Fibroblast of lung (primary cell): ENCODE measurements around the gene PLEKHM2.

ENCODE experiments used
- EZH2 ChIP-seq: IDR thresholded peaks from 2 replicates; pipeline ENCODE4 v1.5.1; 2012; ENCODE audit warnings: low read length, control low read depth, mild to moderate bottlenecking; ENCODE audit errors: missing control alignments
- TF ChIP-seq, protein P1 (sequence below), 2 donors: IDR thresholded peaks in 1 of 2; conservative IDR thresholded peaks in 1 of 2; 1 replicate in 1 of 2; 2 replicates in 1 of 2; pipeline ENCODE4 v1.5.1; 2011 to 2012; ENCODE audit warnings: low read length in 2 of 2, control low read depth in 1 of 2, inconsistent platforms in 1 of 2, low read depth in 1 of 2, mild to moderate bottlenecking in 1 of 2

DNA sequence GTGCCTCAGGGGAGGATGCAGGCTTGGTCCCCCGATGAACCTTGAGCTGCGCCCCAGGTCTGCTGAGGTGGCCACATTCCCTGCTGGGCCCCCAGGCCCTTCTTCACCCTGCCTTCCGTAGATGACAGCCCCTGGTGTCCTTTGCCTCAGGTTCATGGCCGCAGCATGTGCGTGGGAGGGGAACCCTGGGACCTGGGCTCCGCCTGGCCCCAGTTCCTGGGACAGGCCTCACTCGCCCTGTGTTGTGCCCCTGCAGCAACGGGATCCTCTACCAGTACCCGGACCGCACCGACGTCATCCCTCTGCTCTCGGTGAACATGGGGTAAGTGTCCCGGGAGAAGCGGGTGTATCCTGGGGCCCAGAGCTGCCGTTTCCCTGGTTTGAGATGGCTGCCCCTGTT is 46.8 kb downstream of the PLEKHM2 start:
- TF ChIP-seq, protein P1, sequence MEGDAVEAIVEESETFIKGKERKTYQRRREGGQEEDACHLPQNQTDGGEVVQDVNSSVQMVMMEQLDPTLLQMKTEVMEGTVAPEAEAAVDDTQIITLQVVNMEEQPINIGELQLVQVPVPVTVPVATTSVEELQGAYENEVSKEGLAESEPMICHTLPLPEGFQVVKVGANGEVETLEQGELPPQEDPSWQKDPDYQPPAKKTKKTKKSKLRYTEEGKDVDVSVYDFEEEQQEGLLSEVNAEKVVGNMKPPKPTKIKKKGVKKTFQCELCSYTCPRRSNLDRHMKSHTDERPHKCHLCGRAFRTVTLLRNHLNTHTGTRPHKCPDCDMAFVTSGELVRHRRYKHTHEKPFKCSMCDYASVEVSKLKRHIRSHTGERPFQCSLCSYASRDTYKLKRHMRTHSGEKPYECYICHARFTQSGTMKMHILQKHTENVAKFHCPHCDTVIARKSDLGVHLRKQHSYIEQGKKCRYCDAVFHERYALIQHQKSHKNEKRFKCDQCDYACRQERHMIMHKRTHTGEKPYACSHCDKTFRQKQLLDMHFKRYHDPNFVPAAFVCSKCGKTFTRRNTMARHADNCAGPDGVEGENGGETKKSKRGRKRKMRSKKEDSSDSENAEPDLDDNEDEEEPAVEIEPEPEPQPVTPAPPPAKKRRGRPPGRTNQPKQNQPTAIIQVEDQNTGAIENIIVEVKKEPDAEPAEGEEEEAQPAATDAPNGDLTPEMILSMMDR (conservative IDR thresholded peaks at IDR 0.05 in 1 of 2, IDR thresholded peaks at IDR 0.05 in 1 of 2; ENCODE audit: low read depth in 1 of 2, low read length in 2 of 2) = no peak
- no peak for TF ChIP-seq EZH2
